ENCODE results near the gene NMRK2. TPM values are rescaled to one million over a fixed set of nuclear protein-coding genes. Genes with fewer than 3 reads are reported as not detected.
A peak's percentile ranks its signal among the peaks of the same experiment; 100 is the strongest.
"Not testable (repeated sequence)": the region's sequence is repeated elsewhere in the genome, so short reads cannot be mapped to it uniquely, and the experiment has no call there.

Gene NMRK2
- total RNA-seq, 1 donor from 2014 or later = 1.4 TPM

DNA sequence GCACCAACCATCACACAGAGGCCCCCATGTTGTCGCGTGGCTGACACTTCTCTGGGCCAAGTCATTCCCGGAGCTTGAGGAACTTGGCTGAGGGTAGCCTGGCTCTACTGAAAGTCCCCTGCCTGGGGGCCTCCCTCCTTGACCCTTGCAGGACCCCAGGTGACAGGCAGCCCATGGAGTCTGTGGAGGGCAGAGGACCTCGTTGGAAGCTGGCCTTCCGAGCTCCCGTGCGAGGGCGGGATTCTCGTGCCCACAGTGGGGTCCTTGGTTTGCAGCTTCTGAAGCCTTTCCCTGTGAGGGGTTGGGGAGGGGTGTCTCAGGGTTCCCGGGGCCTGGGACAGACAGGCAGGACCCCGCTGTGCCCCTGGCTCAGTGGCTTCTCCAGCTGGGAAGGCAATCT is 16.4 kb downstream of the NMRK2 start:
- Mint-ChIP-seq H3K4me3 (ENCODE audit: unreplicated experiment) (no peak overlapping the region), H3K27me3 (ENCODE audit: unreplicated experiment) (peaks cover 20% of the 10 kb centered on the region), H3K4me1 (ENCODE audit: unreplicated experiment) (no peaks in the 10 kb centered on the region), H3K9me3 (ENCODE audit: unreplicated experiment) (no peaks in the 10 kb centered on the region), H3K36me3 (ENCODE audit: low read depth, unreplicated experiment) (no peaks in the 10 kb centered on the region), H3K27ac (ENCODE audit: unreplicated experiment) (no peak overlapping the region)
- TF ChIP-seq, protein P1, sequence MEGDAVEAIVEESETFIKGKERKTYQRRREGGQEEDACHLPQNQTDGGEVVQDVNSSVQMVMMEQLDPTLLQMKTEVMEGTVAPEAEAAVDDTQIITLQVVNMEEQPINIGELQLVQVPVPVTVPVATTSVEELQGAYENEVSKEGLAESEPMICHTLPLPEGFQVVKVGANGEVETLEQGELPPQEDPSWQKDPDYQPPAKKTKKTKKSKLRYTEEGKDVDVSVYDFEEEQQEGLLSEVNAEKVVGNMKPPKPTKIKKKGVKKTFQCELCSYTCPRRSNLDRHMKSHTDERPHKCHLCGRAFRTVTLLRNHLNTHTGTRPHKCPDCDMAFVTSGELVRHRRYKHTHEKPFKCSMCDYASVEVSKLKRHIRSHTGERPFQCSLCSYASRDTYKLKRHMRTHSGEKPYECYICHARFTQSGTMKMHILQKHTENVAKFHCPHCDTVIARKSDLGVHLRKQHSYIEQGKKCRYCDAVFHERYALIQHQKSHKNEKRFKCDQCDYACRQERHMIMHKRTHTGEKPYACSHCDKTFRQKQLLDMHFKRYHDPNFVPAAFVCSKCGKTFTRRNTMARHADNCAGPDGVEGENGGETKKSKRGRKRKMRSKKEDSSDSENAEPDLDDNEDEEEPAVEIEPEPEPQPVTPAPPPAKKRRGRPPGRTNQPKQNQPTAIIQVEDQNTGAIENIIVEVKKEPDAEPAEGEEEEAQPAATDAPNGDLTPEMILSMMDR (IDR thresholded peaks at IDR 0.05; ENCODE audit: unreplicated experiment) = no peak
- DNase-seq (ENCODE audit: low spot score) = no peak

DNA sequence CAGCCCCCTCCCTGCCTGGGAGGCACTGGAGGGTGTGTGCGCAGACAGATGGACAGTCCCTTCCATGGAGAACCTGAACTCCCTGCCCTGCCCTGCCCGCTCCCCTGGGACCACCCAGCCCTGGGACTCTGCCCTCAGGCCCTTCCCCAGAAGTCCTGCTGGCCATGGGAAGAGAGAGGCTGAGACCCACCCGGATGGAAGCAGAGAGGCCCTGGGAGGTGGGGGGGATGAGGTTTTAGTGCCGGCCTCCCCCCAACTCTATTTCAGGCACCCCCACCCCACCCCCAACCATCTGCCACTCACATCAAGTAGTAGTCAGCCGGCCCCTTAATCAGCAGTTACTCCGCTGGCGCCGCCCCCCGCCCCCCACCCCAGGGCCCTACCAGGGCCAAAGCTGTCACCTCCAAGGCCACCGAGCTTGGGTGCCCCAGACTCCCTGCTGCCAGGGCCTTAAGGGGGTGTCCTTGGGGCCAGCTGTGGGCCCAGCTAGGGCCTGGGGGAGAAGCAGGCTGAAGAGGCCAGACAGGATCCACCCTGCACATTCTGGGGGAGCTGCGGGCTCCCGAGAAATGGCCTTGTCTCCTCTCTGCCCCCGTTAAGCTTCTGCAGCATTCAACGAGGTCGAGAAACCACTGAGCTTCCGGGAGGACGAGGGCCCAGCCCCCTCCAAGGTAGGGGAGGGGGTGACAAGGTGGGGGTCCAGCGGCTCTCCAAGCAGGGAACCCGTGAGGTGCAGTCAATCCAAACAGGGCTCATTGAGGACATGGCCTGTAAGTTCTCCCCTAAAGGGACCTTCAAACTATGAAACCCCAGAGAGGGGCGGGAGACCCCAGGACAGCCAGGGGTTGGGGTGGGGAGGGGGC is 17.4 kb downstream of the NMRK2 start:
- Mint-ChIP-seq H3K4me1 (ENCODE audit: unreplicated experiment) (no peaks in the 10 kb centered on the region), H3K36me3 (ENCODE audit: low read depth, unreplicated experiment) (no peaks in the 10 kb centered on the region), H3K27ac (ENCODE audit: unreplicated experiment) (no peak overlapping the region), H3K27me3 (ENCODE audit: unreplicated experiment) (peaks cover 23% of the 10 kb centered on the region), H3K4me3 (ENCODE audit: unreplicated experiment) (no peak overlapping the region), H3K9me3 (ENCODE audit: unreplicated experiment) (no peaks in the 10 kb centered on the region)
- TF ChIP-seq, protein P1 (IDR thresholded peaks at IDR 0.05; ENCODE audit: unreplicated experiment) = no peak
- no peak for DNase-seq (ENCODE audit: low spot score)

DNA sequence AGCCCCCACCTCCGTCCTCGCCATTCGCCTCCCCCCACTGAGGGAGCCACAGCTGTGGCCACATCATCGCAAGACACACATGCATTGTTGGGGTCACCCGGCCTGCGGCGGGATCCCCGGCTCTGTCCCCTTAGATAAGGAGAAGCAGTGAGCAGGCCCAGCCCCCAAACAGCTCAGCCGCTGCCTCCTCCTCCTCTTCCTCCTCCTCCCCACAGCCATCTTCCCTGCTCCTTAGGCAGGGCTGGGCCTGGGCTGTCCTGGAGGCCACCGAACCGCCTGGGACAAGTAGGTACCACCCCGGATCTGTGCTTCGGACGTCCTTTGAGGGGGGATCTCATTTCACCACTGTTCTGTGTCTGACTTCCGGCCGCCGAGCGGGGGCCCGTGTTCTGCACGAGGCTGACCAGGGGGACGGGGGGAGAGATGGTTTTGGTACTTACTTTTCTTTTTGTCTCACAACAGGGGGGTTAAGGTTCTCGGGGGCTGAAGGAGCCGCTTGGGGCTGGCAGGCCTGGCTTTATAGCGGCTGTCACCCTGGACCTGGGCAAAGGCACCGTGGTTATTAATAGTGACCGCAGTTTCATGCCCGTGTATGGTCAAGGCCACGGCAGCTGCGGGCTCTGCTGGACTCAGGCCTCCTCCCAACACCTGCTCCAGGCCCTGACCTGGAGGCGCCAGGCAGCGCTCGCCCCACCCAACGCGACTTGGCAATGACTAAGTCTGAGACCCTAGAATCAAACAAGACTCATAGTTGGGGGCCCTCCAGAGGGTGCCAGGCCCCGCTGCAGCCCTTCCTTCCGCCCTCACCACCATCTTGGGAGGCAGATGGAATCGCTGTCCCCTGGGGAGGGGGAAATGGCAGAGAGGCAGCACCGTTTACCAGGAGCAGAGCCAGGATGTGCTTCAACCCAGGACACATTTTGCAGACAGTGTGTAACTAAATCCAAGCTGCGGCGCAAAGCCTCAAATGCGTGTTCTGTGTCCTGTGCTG is 18.3 kb downstream of the NMRK2 start:
- Mint-ChIP-seq H3K27ac (ENCODE audit: unreplicated experiment) (no peak overlapping the region), H3K4me1 (ENCODE audit: unreplicated experiment) (no peaks in the 10 kb centered on the region), H3K4me3 (ENCODE audit: unreplicated experiment) (no peak overlapping the region), H3K27me3 (ENCODE audit: unreplicated experiment) (peaks cover 26% of the 10 kb centered on the region), H3K9me3 (ENCODE audit: unreplicated experiment) (no peaks in the 10 kb centered on the region), H3K36me3 (ENCODE audit: low read depth, unreplicated experiment) (no peaks in the 10 kb centered on the region)
- DNase-seq (ENCODE audit: low spot score) = no peak
- TF ChIP-seq, protein P1 (IDR thresholded peaks at IDR 0.05; ENCODE audit: unreplicated experiment) = no peak

DNA sequence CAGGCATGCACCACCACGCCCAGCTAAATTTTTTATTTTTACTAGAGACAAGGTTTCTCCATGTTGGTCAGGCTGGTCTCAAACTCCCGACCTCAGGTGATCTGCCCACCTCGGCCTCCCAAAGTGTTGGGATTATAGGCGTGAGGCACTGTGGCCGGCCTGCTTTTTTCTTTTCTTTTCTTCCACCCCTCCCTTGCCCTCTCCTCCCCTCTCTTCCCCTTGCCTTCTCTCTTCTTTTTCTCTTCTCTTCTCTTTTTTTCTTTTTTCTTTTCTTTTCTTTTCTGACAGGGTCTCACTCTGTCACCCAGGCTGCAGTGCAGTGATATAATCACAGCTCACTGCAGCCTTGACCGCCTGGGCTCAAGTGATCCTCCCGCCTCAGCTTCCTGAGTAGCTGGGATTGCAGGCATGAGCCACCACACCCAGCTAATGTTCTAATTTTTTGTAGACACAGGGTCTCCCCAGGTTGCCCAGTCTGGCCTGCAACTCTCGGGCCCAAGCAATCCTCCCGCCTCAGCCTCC is 19.9 kb downstream of the NMRK2 start:
- Mint-ChIP-seq H3K27ac (ENCODE audit: unreplicated experiment) (peak overlapping the region; percentile 24), H3K27me3 (ENCODE audit: unreplicated experiment) (peaks cover 26% of the 10 kb centered on the region)
- not testable (repeated sequence) for H3K36me3 Mint-ChIP-seq (ENCODE audit: low read depth, unreplicated experiment); H3K4me1 Mint-ChIP-seq (ENCODE audit: unreplicated experiment); H3K9me3 Mint-ChIP-seq (ENCODE audit: unreplicated experiment); DNase-seq (ENCODE audit: low spot score); H3K4me3 Mint-ChIP-seq (ENCODE audit: unreplicated experiment)

DNA sequence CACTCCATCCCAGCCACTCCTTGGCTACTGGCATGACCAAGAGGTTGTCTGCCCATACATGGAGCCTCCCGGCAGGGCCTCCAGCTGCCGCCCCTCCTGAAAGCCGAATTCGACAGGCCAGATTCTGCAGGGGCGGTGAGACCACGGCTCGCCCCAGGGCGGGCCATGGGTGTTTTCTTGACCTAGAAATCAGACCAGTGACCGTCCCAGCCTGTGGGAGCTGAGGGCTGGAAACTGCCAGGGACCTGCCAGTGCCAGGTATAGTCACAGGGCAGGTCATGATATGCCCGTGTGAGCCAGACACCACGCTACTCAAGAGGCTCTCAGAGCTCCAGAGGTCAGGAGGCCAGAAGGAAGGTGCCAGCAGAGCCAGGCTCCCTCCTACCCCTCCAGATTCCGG is 21.2 kb downstream of the NMRK2 start:
- H3K36me3 Mint-ChIP-seq (ENCODE audit: low read depth, unreplicated experiment) = peaks cover 6% of the 10 kb centered on the region
- no peak overlapping the region for H3K4me3 Mint-ChIP-seq (ENCODE audit: unreplicated experiment)
- no peak for DNase-seq (ENCODE audit: low spot score)
- no peaks in the 10 kb centered on the region for H3K9me3 Mint-ChIP-seq (ENCODE audit: unreplicated experiment)
- TF ChIP-seq, protein P1 (IDR thresholded peaks at IDR 0.05; ENCODE audit: unreplicated experiment) = no peak
- peaks cover 23% of the 10 kb centered on the region for H3K27me3 Mint-ChIP-seq (ENCODE audit: unreplicated experiment)
- no peak overlapping the region for H3K27ac Mint-ChIP-seq (ENCODE audit: unreplicated experiment)
- H3K4me1 Mint-ChIP-seq (ENCODE audit: unreplicated experiment) = no peaks in the 10 kb centered on the region

DNA sequence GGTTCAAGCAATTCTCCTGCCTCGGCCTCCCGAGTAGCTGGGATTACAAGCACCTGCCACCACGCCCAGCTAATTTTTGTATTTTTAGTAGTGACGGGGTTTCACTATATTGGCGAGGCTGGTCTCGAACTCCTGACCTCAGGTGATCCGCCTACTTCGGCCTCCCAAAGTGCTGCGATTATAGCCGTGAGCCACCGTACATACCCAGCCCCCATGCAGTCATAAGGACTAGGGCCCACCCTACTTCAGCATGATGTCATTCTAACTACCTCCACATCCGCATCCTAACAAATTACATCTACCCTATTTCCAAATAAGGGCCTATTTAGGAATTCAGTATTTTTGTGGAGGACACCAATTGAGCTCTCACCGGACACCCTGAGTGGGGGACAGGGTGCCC is 22.4 kb downstream of the NMRK2 start:
- H3K4me3 Mint-ChIP-seq (ENCODE audit: unreplicated experiment) = not testable (repeated sequence)
- H3K27me3 Mint-ChIP-seq (ENCODE audit: unreplicated experiment) = peaks cover 23% of the 10 kb centered on the region

More for the DNA sequence above, 22.4 kb downstream of the NMRK2 start:
- DNase-seq (ENCODE audit: low spot score); H3K27ac Mint-ChIP-seq (ENCODE audit: unreplicated experiment); H3K4me1 Mint-ChIP-seq (ENCODE audit: unreplicated experiment); H3K36me3 Mint-ChIP-seq (ENCODE audit: low read depth, unreplicated experiment); H3K9me3 Mint-ChIP-seq (ENCODE audit: unreplicated experiment): not testable (repeated sequence)
